OCI-LY7 (cell line): Measurements from ENCODE around the gene CRYGD. TPM values are rescaled to one million over a fixed set of nuclear protein-coding genes. Genes with fewer than 3 reads are reported as not detected.

Source experiments
- BruUV-seq: library from RNA; stranded (reverse); fragments of 400-500 nt; replicated peaks from 2 replicates; lab custom pipeline; 2021; lab: Mats Ljungman, UMichigan
- CTCF ChIA-PET: fragments of 300-600 bp; sonication (Branson Sonifier 250); formaldehyde crosslinking; loops from one replicate; lab custom pipeline; 2022; ENCODE audit warnings: antibody characterized with exemption; ENCODE audit not compliant: unreplicated experiment; lab: Charles Lee
- POLR2A ChIA-PET: fragments of 300-600 bp; sonication (Branson Sonifier 250); formaldehyde crosslinking; loops from one replicate; lab custom pipeline; 2022; ENCODE audit warnings: antibody characterized with exemption; lab: Charles Lee
- DNase-seq: peaks from one replicate; pipeline ENCODE4 v3.0.0-alpha.2; 2015; ENCODE audit warnings: low spot score
- H2AFZ ChIP-seq: fragments of 200-600 bp; sonication (generic), shearing (Covaris generic); 2 replicates; pipeline ENCODE4 v1.6.1; 2014; ENCODE audit warnings: mild to moderate bottlenecking, antibody characterized with exemption, low read length, moderate library complexity
- H3K27ac ChIP-seq: fragments of 200-600 bp; sonication (generic); 2 replicates; pipeline ENCODE4 v1.5.1; 2014; ENCODE audit warnings: mixed run types, low read depth, mild to moderate bottlenecking, moderate library complexity, low read length, inconsistent platforms; ENCODE audit not compliant: poor library complexity, severe bottlenecking
- H3K36me3 ChIP-seq: fragments of 200-600 bp; sonication (generic); 2 replicates; pipeline ENCODE4 v1.6.1; 2014; ENCODE audit warnings: mild to moderate bottlenecking, antibody characterized with exemption, low read length, moderate library complexity, mixed read lengths; ENCODE audit not compliant: insufficient read depth
- H3K4me1 ChIP-seq: fragments of 200-600 bp; sonication (generic); 2 replicates; pipeline ENCODE4 v1.5.1; 2014; ENCODE audit warnings: mild to moderate bottlenecking, low read length; ENCODE audit not compliant: insufficient read depth, poor library complexity, severe bottlenecking
- H3K4me2 ChIP-seq: fragments of 200-600 bp; sonication (generic); 2 replicates; pipeline ENCODE4 v1.6.1; 2014; ENCODE audit warnings: mild to moderate bottlenecking, low read length
- H3K4me3 ChIP-seq: fragments of 200-600 bp; sonication (generic); 2 replicates; pipeline ENCODE4 v1.5.1; 2014; ENCODE audit warnings: mild to moderate bottlenecking, low read depth, low read length; ENCODE audit not compliant: poor library complexity, severe bottlenecking
- H3K79me2 ChIP-seq: fragments of 200-600 bp; sonication (generic); 2 replicates; pipeline ENCODE4 v1.6.1; 2016; ENCODE audit warnings: low read depth, mild to moderate bottlenecking, low read length, moderate library complexity, mixed read lengths; ENCODE audit not compliant: insufficient read depth
- H3K9me2 ChIP-seq: fragments of 200-600 bp; sonication (generic); 2 replicates; pipeline ENCODE4 v1.6.1; 2016; ENCODE audit warnings: mild to moderate bottlenecking, low read length, mixed read lengths; ENCODE audit not compliant: insufficient read depth
- H3K9me3 ChIP-seq: fragments of 200-600 bp; sonication (generic); 2 replicates; pipeline ENCODE4 v1.6.1; 2014; ENCODE audit warnings: mild to moderate bottlenecking, mixed run types, low read length, mixed read lengths
- H4K20me1 ChIP-seq: fragments of 200-600 bp; sonication (generic); 2 replicates; pipeline ENCODE4 v1.6.1; 2014; ENCODE audit warnings: mild to moderate bottlenecking, antibody characterized with exemption, low read length, moderate library complexity, mixed read lengths; ENCODE audit not compliant: insufficient read depth
- CTCF ChIP-seq: fragments of 200-600 bp; sonication (generic); conservative IDR thresholded peaks from 2 replicates; pipeline ENCODE4 v1.5.1; 2014; ENCODE audit warnings: mild to moderate bottlenecking, antibody characterized with exemption, low read length, moderate library complexity, mixed read lengths
- EZH2phosphoT487 ChIP-seq: fragments of 200-600 bp; sonication (generic); IDR thresholded peaks from 2 replicates; pipeline ENCODE4 v1.6.1; 2018; ENCODE audit warnings: low read depth, borderline replicate concordance, mild to moderate bottlenecking, mixed run types, antibody characterized with exemption, low read length, moderate library complexity, mixed read lengths
- intact Hi-C: fragments of 100-400 bp; cut with micrococcal nuclease; formaldehyde crosslinking; loops from one replicate; pipeline ENCODE4 v1.10.0; 2022; ENCODE audit not compliant: unreplicated experiment
- total RNA-seq, 2 experiments: library from RNA; depleted of rRNA in 1 of 2; stranded (reverse); fragments of >200 nt in 1 of 2; shearing (Covaris generic) in 1 of 2; gene quantifications; 2 replicates each; pipeline ENCODE4 v1.2.3, GENCODE V29; 2014 to 2022

The CRYGD gene
- total RNA-seq, 2 experiments from 2014 or later, result not detected

- Histone ChIP-seq H2AFZ (no peak overlapping the region), H3K79me2 (no peaks in the 10 kb centered on the region), H3K4me2 (no peak overlapping the region), H3K9me2 (no peaks in the 10 kb centered on the region), H3K4me3 (no peak overlapping the region), H4K20me1 (no peaks in the 10 kb centered on the region), H3K36me3 (no peaks in the 10 kb centered on the region), H3K4me1 (no peaks in the 10 kb centered on the region), H3K27ac (no peak overlapping the region), H3K9me3 (no peaks in the 10 kb centered on the region)
- TF ChIP-seq CTCF, result no peak
- no peak for TF ChIP-seq EZH2phosphoT487
- ChIA-PET CTCF (no interaction called here), POLR2A (no interaction called here)
- no peak for DNase-seq
- intact Hi-C loops, result no loop called here
- BruUV-seq, result no TSS peak
Observed at GRCh38 chr2:208147759-208148158, 23.4 kb upstream of the CRYGD start.

- no peaks in the 10 kb centered on the region for H4K20me1 ChIP-seq
- H3K4me1 ChIP-seq, result no peaks in the 10 kb centered on the region
- intact Hi-C loops, result no loop called here
- no peak overlapping the region for H2AFZ ChIP-seq
- no TSS peak for BruUV-seq
- no peaks in the 10 kb centered on the region for H3K79me2 ChIP-seq
- H3K4me3 ChIP-seq, result no peak overlapping the region
- ChIA-PET POLR2A (interaction anchor here (0.7 kb wide), 2 partner anchors 265 to 1447 kb away, joined by 3 read pairs; no protein-coding TSS in a partner anchor), CTCF (no interaction called here)
- no peaks in the 10 kb centered on the region for H3K36me3 ChIP-seq
- no peaks in the 10 kb centered on the region for H3K9me2 ChIP-seq
- no peaks in the 10 kb centered on the region for H3K9me3 ChIP-seq
- no peak overlapping the region for H3K27ac ChIP-seq
- no peak overlapping the region for H3K4me2 ChIP-seq
- DNase-seq, result no peak
- TF ChIP-seq CTCF (no peak), EZH2phosphoT487 (no peak)
Observed at GRCh38 chr2:208147008-208147407, 22.7 kb upstream of the CRYGD start.

- ChIA-PET POLR2A (no interaction called here), CTCF (no interaction called here)
- Histone ChIP-seq H3K27ac (no peak within 1 kb of the TSS), H3K9me2 (no peaks in the 10 kb centered on the region), H3K36me3 (no peaks in the 10 kb centered on the region), H2AFZ (no peak within 1 kb of the TSS), H3K4me2 (no peak within 1 kb of the TSS), H3K9me3 (no peaks in the 10 kb centered on the region), H3K4me3 (no peak within 1 kb of the TSS), H3K4me1 (no peaks in the 10 kb centered on the region), H4K20me1 (no peaks in the 10 kb centered on the region), H3K79me2 (no peaks in the 10 kb centered on the region)
- no TSS peak for BruUV-seq
- intact Hi-C loops, result no loop called here
- TF ChIP-seq EZH2phosphoT487 (no peak), CTCF (no peak)
- DNase-seq, result no peak
Observed at GRCh38 chr2:208146006-208146405, 21.7 kb upstream of the CRYGD start, which contains the start of gene CRYGB. CRYGB (minus strand) TSS chr2:208146158; CDS start chr2:208146120, 38 bp downstream.
